ENCODE data around the gene SNPH.

SNPH gene

DNA sequence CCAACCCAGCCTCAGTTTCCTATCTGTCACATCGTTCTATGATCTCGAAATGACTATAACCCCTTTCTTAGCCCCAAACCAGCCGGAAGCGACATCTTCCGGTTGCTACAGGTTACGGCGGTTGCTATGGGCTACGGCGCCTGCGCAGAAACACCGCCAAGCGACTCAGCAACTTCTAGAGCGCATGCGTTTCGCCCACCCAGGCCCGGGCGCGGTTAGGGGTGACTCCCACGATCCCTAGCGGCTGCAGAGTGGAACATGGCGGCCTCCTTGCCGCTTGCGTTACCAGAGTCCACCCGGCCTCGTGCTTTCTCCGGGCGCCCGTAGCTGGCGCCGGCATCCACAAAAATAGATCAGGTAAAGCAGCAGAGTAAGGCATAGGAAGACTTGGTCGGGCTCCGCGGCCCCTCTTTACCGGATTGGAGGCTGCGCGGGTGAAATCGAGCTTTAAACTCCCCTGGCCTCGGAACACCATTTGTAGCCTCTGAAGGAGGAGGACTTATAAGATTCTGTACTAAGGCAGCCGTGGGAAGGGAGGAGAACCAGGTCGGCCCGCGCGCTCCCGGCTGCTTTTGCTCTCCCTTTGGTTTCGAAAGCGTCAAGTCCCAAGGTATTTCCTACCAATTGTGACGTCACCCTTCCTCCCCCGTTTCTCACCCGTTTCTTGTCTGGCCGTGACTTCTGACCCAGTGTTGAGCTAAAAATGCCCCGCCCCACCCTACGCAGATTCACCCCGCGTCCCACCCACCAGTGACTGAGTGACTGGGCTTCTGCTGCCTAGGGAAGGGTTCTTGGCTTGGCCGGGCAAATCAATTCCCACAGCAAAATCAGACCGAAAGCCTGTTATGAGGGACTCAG, 59.3 kb downstream of the SNPH start:
- peak; percentile 99 for DNase-seq

DNA sequence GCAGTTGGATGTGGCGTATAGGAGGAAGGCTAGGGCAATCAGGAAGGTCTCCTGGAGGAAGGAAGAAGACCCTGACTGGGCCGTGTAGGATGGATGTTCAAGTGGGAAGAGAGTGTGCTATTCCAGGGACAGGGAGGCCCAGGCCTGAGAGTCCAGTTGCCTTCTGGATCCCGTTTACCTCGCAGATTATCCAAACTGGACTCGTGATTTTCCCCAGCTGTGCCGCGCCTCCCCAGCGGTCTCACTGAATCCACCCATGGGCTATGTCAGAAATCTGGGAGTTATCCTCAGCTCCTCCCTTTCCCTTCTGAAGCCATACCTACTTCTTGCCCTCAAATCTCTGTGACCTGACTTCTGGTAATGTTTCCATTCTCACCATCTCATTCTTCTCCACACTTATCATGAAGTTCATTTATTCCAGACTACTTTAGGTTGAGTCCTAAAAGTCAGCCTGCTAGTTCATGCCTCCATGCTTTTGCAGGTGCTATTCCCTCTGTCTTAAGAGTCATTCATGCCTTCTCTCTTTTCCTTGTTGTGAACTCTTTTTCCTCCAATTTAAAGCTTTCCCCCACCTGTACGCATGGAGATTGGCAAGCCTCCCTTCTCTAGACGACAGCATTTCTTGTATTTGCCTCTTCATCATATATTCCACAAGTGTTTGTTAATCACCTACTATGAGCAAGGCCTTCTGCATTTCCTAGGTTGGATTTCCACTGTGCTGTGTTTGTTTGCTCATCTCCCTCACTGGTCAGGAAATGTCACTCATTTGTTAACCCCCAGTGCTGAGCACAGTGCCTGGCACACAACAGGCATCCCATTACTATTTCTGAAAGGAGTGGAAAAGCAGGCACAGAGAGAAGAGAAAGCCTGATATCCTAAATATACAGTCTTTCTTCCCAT, 60.2 kb downstream of the SNPH start:
- no peak for DNase-seq

DNA sequence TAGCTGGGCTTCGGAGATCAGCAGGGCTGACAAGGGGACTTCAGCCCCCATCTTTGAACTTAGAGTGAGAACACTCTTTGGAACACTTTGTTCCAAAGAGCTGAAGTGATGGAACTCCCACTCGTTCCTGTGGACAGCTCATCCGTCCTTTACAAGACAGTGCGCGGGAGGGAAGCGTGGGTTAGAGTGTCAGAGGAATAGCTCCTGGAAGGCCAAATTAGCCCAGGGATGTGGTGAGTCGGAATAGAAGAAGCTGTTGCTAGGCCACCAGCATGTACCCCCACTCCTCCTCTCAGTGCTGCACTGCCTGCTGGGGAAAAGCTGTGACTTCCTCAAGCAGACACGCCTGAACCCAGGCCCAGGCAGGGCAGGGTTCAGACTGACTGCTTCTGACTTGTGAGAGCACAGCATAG, 61.2 kb downstream of the SNPH start:
- no peak for DNase-seq

DNA sequence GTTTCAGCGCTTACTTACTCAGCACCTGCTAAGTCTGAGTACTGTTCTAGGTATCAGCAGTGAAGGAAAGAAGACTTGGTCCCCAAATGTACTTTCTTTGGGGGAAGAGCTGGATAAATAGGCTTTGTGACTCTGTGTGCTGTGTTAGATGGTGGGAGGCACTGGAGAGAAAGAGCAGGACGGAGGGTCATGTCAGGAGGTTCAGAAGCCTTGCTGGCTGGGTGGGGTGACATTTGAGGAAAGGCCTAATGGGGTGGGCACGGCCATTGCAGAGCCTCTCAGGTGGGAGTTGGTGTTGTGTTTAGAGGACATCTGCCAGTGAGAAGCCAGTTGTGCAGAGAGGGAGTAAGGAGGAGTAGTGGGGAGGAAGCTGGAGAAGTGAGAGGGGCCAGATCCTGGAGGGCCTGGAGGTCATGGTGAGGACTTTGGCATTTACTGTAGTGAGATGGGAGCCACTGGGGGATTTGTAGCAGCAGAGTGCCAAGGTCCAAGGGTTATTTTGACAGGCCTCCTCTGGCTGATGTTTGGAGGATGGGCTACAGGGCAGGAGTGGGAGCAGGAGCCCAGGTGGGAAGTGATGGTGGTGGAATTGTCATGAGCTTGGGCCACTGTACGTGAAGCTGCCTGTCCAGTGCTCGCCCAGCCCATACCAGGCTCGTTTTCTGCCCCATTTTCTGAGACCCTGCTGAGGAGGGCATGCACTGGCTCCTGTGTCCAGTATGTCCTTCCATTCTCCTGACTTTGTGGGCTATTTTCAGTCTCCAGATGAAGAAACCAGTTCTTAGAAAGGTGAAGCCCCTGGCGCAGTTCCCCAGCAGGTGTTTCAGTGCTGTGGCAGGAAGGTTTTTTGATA, 62.0 kb downstream of the SNPH start:
- no peak for DNase-seq

DNA sequence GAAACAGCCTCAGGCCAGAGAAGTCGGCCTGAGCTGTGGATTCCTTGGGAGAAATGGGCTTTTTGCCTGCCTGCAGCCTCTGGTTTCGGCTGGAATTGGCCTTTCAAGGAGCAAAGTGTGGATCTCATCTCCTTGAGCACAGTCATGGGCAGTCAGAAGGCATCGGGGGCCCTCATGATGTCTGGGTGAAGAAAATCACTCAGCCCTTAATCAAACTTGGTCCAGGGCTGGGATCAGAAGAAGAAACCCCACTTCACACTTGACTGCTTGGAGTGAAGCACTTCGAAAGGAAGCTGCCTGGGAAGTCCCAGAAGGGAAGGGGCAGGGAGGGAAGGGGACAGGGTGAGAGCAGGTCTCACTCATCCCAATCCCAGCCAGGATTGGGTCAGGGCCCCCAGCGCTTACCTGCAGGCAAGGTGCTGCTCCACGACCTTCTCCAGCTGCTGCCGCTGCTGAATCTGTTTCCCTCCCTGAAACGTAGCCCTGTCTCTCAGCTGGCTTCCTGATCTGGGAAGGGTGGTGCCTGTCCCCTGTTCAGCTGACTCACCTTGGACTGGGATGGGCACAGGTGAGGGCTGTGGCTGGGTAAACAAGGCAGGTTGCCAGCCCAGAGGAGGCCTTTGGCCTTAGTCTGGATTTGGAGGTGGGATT, 62.7 kb downstream of the SNPH start, which contains the start of gene SDCBP2:
SDCBP2 (minus strand) TSS at position 460 of the 651 bp plus-strand sequence. CDS start 8,723 bp downstream, outside the sequence.
- no peak for DNase-seq

DNA sequence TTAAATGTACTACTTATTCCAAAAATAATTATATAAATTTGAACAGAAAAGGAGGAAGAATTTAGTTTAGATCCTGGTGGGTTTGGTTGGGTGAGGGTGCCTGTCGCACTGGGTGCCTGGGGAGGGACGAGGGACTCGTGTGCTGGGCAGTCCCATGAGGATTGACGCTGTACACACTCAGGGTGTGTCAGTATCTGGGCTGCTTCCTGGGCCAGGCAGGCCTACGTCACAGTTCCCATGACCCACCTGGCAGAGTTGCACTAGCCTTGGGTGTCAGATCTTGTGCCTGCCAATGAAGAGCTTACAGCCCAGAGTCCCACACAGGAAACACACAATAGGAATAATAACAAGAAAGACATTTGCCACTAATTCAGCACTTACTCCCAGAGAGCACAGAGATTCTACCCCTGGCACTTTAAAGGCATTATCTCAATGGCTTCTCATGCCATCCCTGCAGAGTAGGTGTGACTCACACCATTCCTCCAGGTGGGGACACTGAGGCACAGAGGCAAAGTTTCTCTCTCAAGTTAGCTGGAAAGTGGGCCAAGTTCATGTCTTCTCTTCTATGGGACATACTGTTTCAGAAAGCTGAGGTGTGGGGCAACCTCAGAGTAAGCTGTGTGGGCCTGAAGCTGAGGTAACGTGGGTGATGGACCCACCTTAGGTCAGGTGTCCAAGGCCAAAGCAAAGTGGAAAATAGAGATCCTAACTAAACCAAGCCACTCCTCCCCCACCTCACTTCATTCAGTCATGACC, 64.2 kb downstream of the SNPH start:
- peak; percentile 66 for DNase-seq

DNA sequence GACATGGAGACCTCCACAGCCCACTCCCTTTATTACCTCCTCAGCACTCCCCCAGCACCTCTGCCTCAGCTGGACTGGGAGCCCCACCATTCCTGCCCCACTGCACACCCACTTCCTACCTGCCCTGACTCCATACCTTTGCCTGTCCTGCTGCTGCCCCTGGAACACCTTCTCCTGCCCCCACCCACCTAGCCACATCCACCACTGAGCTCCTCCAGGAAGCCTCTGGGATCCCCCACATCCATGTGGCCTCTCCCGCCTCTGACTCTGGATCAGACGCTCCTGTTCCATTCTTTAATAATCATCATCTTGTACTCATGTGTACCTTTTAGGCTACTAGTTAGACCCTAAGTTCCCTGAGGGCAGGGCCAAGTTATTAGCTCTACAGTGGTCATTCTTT, 65.0 kb downstream of the SNPH start:
- DNase-seq: no peak

DNA sequence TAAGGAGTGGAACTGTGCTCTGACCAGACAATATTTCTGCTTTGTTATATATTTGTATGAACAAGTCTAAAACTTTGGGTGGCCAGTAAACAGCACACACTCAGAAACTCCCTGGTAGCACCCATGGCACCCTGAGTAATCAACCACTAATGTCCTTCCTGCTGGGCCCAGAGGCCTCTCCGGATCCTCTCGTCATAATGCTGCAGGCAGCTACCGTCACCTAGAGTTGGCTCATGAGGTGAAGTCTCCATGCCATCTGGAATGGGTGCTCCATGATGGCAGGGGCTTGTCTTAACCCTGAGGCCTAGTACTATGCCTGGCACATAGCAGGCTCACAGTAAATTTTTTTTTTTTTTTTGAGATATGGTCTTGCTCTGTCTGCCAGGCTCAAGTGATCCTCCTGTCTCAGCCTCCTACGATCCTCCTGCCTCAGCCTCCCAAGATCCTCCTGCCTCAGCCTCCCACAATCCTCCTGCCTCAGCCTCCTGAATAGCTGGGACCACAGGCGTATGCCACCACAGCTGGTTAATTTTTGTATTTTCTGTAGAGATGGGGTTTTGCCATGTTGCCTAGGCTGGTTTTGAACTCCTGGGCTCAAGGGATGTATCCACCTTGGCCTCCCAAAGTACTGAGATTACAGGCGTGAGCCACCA, 65.8 kb downstream of the SNPH start:
- no peak for DNase-seq

DNA sequence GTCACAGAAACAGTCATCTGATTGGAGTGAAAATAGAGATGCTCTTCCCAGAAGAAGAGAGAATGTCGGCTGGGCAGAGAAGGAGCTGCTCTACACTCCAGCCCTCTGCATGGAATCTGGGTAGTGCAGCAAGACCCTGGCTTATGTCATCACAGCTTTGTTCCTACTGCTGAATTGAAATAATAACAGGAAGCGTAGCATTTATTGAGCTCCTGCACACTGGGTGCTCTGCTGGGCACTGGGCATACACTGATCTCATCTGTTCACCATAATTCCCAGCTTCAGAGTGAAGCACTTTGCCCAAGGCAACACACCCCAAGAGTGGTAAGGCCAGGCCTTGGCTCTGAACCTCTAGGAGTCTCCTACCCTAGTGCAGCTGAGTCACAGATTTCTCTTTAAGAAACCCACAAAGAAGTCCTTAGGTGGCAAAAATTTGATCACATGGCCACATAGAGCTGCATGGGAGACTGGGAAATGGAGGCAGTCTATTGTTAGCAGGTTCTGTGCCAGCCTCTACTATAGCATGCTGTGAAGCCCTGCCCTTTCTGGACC, 66.7 kb downstream of the SNPH start:
- DNase-seq: no peak

DNA sequence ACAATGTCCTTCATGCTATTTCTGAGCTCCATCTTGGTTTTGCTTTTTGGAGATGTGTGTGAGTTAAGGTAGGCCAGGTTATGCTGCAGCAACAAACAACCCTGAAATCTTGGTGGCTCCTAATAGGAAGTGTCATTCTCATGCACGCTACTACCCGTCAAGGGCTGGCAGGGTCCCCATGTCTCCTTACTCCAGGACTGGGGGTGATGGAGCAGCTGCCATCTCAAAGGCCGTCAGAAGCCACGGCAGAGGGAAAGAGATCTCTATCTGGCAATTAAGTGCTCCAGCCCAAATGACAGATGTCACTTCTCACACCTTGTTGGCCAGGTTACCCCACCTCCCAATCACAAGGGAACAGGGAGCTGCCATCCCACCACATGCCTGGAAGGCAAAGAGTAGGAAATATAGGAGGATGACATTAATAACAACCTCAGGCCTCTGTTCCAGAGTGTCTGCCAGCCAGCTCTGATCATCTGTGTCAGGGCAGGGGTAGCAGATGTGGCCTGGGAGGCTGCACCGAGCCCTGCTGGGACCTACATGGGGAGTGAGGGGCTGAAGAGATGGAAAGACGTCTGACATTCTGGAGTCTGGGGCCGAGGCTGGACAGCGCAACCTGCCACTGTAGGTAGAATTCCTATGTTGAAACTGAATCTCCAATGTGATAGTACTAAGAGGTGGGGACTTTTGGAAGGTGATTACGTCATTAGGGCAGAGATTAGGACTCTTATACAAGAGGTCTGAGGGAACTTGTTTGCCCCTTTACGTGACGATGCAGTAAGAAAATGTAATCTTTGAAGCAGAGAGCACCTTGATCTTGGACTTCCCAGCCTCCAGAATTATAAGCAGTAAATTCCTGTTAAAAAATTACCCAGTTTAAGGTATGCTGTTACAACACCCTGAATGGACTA, 67.6 kb downstream of the SNPH start:
- DNase-seq: no peak

DNA sequence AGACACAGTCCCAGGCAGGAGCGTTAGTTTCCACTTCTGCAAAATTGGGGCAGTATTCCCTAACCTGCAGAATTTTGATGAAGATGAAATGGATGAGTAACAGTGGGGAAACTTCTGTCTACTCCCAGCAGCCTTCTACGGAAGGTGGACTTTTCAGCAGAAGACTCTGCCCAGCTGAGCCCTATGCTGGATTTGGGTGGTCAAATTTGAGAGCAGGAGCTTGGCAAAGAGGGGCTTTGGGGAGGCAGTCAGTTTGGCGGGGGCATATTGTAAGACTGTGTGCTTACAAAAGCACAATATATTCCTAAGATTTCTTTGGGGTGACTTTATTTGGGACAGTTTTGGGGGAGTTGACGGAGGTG, 68.3 kb downstream of the SNPH start:
- no peak for DNase-seq

DNA sequence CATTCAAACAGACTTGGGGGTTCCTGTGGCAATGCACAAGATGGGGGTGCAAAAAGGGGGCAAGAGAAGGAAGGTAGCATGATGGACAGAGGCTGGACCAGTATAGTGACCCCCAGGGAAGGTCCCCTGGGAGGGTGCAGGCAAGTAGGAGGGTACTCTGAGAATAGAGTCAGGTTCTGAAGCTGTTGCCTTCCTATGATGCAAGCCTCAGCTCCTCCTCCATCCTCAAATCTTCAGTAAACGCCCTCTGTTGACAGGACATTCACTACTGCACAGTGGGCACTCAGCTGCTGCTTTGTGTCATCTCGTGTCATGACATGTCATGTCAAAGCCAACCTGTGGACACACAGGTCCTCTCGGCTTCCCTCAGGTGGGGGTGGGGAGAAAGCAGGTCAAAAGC, 68.7 kb downstream of the SNPH start:
- no peak for DNase-seq

DNA sequence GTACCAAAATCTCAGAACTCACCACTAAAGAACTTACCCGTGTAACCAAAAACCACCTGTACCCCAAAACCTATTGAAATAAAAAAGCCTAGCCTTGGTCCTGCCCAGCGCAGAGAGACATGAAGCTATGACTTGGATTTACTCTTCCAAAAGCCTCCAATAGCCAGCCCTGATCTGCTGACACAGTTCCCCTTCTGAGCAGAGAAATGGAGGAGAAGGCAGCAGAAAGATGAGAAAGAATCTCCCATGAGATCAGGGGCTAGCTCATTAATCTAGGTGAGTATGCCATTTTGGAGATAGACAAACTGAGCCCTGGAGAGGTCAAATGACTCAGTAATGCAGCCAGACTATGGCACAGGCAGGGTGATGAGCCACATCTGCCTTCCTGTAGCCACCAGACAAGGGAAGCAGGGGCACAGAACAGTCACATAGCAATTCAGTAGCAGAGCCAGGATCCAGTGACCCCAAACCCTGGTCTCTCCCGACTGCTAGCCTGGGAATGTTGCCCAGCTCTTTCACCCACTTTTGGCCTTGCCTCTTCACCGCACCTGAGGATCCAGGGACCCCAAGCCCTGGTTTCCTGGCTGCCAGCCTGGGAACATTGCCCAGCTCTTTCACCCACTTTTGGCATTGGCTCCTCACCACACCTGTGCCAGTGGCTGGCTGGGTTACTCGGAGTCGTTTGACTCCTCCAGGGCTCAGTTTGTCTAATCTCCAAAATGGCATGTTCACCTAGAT, 70.0 kb downstream of the SNPH start:
- peak; percentile 23 for DNase-seq

DNA sequence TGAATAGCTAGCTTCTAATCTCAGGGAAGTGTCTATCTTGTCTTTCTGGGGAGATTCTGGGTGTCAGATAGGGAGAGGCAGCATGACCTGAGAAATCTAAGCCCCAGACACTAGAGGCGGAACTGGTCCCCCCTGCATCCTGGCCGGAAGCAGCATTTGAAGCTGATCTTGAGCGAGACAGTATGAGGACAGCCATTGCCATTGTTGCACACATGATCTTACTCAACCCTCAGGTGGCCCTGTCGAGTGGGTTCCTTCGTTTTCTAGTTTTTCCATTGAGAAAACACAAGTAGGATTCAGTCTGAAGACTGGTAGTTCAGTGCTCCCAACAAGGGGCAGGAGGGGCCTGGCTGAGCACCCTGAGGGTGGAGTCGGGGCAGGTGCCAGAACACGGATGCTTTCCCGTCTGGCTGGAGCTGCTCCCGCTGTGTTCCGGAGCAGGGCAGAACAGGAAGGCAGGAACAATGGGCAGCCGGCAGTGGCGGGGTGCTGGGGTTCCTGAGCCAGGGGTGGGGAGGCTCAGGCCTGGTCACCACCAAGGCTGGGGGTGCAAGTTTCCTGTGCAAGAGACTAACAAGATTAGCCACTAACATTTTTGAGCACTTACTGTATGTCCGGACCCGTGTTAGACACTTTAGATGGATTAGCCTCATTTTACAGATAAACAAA, 70.7 kb downstream of the SNPH start:
- DNase-seq: no peak

DNA sequence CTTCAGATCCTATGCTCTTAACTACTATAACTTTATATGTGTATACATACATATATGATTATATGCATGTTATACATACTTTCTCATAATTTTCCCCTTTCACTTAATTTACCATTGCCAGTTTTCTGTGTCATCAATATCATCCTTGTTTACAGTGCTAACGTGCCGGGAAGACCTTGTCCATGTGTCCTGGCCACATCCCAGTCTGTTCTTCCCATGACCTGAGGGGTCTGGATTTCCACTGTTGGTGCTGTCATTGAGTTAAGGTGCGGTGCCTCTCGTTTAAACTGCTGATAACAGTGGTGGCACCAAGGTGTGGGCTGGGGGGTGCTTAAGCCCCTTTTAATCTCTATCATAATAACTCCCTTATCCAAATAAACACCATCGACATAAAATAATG, 71.3 kb downstream of the SNPH start:
- DNase-seq: no peak

DNA sequence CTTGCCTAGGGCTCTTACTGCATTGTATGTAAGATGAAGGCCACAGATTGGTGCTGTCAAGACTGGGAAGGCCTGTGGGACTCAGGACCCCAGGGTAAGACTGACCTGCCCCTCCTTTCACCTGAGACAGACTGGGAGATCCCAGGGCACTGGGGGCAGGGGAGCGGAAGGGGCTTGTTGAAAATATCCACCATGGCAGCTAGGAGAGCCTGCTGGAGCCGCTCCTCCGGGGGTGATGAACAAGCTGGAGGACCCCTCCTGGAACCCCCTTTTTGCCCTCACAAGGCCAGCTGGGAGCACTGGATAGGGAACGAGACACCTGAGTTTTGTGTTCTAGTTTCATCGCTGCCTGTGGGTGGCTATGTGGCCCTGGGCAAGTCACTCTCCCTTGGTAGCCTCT, 72.0 kb downstream of the SNPH start:
- DNase-seq: no peak

DNA sequence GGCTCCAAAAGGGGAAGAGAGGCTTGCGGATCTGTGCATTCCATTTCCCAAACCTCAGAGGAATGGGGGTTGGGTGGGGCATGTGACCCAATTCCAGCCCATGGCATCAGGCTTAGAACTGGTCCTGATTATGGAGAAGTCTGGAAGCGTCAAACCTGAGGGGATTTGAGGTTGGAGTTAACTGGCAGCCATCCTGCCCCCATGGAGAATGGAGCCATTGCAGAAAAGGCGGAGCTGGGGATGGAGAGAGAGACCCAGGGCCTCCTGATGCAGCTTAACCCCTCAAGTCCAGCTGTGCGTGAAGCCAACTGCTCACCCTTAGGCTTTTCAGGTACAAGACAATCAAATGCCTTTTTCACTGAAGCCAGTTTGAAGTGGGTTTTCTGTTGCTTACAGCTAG, 72.7 kb downstream of the SNPH start:
- DNase-seq: no peak

DNA sequence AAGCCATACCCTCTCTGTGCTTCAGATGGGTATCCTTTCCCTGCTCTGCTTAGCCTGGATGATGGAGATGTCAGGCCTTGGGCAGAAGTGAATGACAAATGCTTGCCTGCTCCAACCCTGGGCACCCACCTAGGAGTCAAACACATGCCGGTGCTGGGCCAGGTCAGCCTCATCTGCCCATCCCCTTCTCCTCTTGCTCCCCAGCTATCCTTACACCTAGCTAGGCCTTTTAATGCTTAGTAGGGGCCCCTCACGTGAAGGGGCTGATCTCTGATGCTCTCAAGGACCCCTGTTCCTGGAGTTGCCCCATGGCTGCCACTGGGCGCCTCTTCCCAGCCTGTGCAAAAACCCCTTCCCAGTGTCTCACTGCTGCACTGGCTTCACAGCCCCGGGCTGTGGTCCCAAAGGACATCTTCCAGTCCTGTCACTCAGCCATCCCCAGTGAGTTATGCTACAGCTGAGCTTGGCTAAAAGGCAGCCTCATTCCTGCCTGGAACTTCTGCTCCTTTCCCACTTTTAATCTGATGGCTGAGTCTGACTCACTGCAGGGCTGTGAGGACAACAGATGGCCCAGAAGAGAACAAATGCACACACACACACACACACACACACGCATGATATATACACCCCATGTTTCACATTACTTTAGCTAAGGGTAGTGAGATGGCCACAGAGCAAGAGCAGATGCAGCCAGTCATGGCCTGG, 75.6 kb downstream of the SNPH start:
- no peak for DNase-seq

Measured in stimulated activated CD4-positive, alpha-beta T cell treated with anti-CD3 and anti-CD28 coated beads, Interleukin-1b, Interleukin-23, amount 100 ng/mL, for 48 hours (primary cell).